Tibial nerve (tissue), 3 donors: Measurements from ENCODE around the gene PDCD1.

Source experiments
- CTCF ChIP-seq, 5 experiments: fragments of 200-600 bp in 3 of 5; fragments of 450-650 bp in 2 of 5; sonication (generic) in 3 of 5; IDR thresholded peaks; one replicate each; pipeline ENCODE4 v1.5.1; 2016 to 2019; ENCODE audit warnings: antibody characterized with exemption in 5 of 5, mild to moderate bottlenecking in 3 of 5, moderate library complexity in 2 of 5
- POLR2A ChIP-seq, 2 donors: fragments of 450-650 bp; IDR thresholded peaks; one replicate each; pipeline ENCODE4 v1.6.1; 2017; ENCODE audit warnings: antibody characterized with exemption in 2 of 2, mild to moderate bottlenecking in 2 of 2, moderate library complexity in 2 of 2

- TF ChIP-seq CTCF (IDR thresholded peaks at IDR 0.05) (no peak), POLR2A (IDR thresholded peaks at IDR 0.05) (no peak)
Measured at GRCh38 chr2:241873803-241874110, 15.1 kb upstream of the PDCD1 start.
